Heart left ventricle (tissue), 16 donors: Measurements from ENCODE around the gene SLC25A21. TPM values are rescaled to one million over a fixed set of nuclear protein-coding genes. Genes with fewer than 3 reads are reported as not detected.
A peak's percentile ranks its signal among the peaks of the same experiment; 100 is the strongest.

Experiments used
- ATAC-seq, 4 donors: fragments of 200-7000 bp; cut with Tn5 transposase; one replicate each; pipeline ENCODE4 v1.9.1; 2020 to 2022; ENCODE audit warnings: moderate library complexity in 4 of 4, mild to moderate bottlenecking in 3 of 4, moderate number of reproducible peaks in 1 of 4
- DNase-seq, 5 donors: peaks; one replicate each; pipeline ENCODE4 v3.0.0-alpha.2; 2020
- H3K27ac ChIP-seq, 12 donors: fragments of 200-600 bp; sonication (generic) in 4 of 12; one replicate each; pipeline versions ENCODE4 v1.5.0 to v1.8.0; 2016 to 2022; ENCODE audit warnings: mild to moderate bottlenecking in 2 of 12
- H3K27me3 ChIP-seq, 9 donors: fragments of 200-600 bp; sonication (generic) in 2 of 9; one replicate each; pipeline versions ENCODE4 v1.5.1 to v1.8.0; 2016 to 2022; ENCODE audit warnings: mild to moderate bottlenecking in 3 of 9
- H3K36me3 ChIP-seq, 9 donors: fragments of 200-600 bp; sonication (generic) in 2 of 9; one replicate each; pipeline versions ENCODE4 v1.5.0 to v1.8.0; 2018 to 2022; ENCODE audit warnings: mild to moderate bottlenecking in 2 of 9
- H3K4me1 ChIP-seq, 12 donors: fragments of 200-600 bp; sonication (generic) in 4 of 12; one replicate each; pipeline versions ENCODE4 v1.5.0 to v1.8.0; 2016 to 2022; ENCODE audit warnings: mild to moderate bottlenecking in 3 of 12
- H3K4me3 ChIP-seq, 12 donors: fragments of 200-600 bp; sonication (generic) in 4 of 12; one replicate each; pipeline versions ENCODE4 v1.5.0 to v1.8.0; 2017 to 2022; ENCODE audit warnings: mild to moderate bottlenecking in 9 of 12, moderate library complexity in 4 of 12
- H3K9me3 ChIP-seq, 12 donors: fragments of 200-600 bp; sonication (generic) in 4 of 12; one replicate each; pipeline versions ENCODE4 v1.5.0 to v1.8.0; 2016 to 2022; ENCODE audit warnings: mild to moderate bottlenecking in 1 of 12
- CTCF ChIP-seq, 12 donors: fragments of 200-600 bp; sonication (generic) in 4 of 12; IDR thresholded peaks; one replicate each; pipeline versions ENCODE4 v1.5.0 to v1.8.0; 2018 to 2022; ENCODE audit warnings: antibody characterized with exemption in 12 of 12, mild to moderate bottlenecking in 5 of 12
- POLR2A ChIP-seq, 2 donors: fragments of 450-650 bp; IDR thresholded peaks; one replicate each; pipeline ENCODE4 v1.6.1; 2017; ENCODE audit warnings: antibody characterized with exemption in 2 of 2, mild to moderate bottlenecking in 2 of 2, moderate library complexity in 2 of 2
- WGBS, 4 donors: extraction: QIAGEN DNeasy Blood & Tissue Kit in 2 of 4; methylation state at CpG; one replicate each; pipeline versions ENCODE4 v1.1.5 to v1.1.7; 2013 to 2018; 5-methylcytosine and 5-hydroxymethylcytosine counted together
- intact Hi-C, 10 donors: fragments of 100-400 bp; cut with DNase I; formaldehyde crosslinking; loops; one replicate each; pipeline versions ENCODE4 v1.11.1 to v1.14.2; 2022
- polyA plus RNA-seq, 2 donors: library from polyadenylated mRNA; stranded (reverse); fragments of 200-250 nt; gene quantifications; one replicate each; pipeline ENCODE4 v1.2.3, GENCODE V29; 2013
- total RNA-seq, 9 donors: library from RNA; depleted of rRNA in 2 of 9; stranded (reverse); fragments of >200 nt in 2 of 9; fragmentation: NEBNext Ultra II Directional in 3 of 9; extraction: Animal tissue kit (Norgen Biotek cat#: 25700) in 3 of 9; gene quantifications; one replicate each; pipeline versions ENCODE4 v1.1.0 to v1.2.4, GENCODE V29; 2016 to 2023
- donor health status: ischemic (EF 13 %, LVEDD 7.1; RV severe dilation, severe dysfunction).
- donor health status: healthy with polysubstance abuse.
- donor health status: DM: no; HTN: yes; CAD: no.
- donor health status: DM: no; HTN: no; CAD: no.
- donor health status: ischemic (EF 25% LVEDD 6.9; RV normal size, moderate dysfunction).
- donor health status: ischemic (EF 25% LVEDD 5.7; RV mildly dilated, moderate dysfunction).
- donor health status: healthy.
- donor health status: DM: yes; HTN: yes; CAD: no.
- donor health status: ischemic (EF 35%, LVEDD 5.7; RV mildly dilated, moderate dysfunction).
- donor health status: nonischemic (EF 11% LVEDD 7.7; RV severe dilation, severe dysfunction).
- donor health status: DM: yes; HTN: yes; CAD: no.
- donor health status: PGD.
- donor health status: ischemic (EF 29% LVEDD 5.4; RV normal size, mild dysfunction).
- donor health status: nonischemic (EF 23%, LVEDD 6.1; RV moderate dilation, normal function).

Gene SLC25A21
- total and polyA plus RNA-seq, 11 donors = 0.12 to 1.6 (median 0.24) TPM; not detected in 1

- Histone ChIP-seq H3K27me3 (peaks cover 0 to 20% (median 0%) of the 10 kb centered on the region in 9 donors), H3K27ac (no peak overlapping the region), H3K9me3 (no peaks in the 10 kb centered on the region), H3K4me3 (no peak overlapping the region), H3K4me1 (no peaks in the 10 kb centered on the region), H3K36me3 (no peaks in the 10 kb centered on the region)
- TF ChIP-seq POLR2A (IDR thresholded peaks at IDR 0.05) = no peak
- TF ChIP-seq CTCF (IDR thresholded peaks at IDR 0.05) = no peak
- intact Hi-C loops = loop anchor here in 4 of 10 donors (10.0 kb wide), 4 partner anchors 197 to 393 kb away; no protein-coding TSS in a partner anchor
- DNase-seq (no peak), ATAC-seq (no peak)
- WGBS, 4 donors = 83 to 95% (median 85%) methylated on average over 1 of the region's 1 CpG
Measured at GRCh38 chr14:36947362-36947761, 225.0 kb downstream of the SLC25A21 start.

GRCh38 chr14:36946872-36947271 is 225.5 kb downstream of the SLC25A21 start:
- intact Hi-C loops = loop anchor here in 4 of 10 donors (10.0 kb wide), 4 partner anchors 198 to 392 kb away; no protein-coding TSS in a partner anchor
- Histone ChIP-seq H3K36me3 (no peaks in the 10 kb centered on the region), H3K4me1 (no peaks in the 10 kb centered on the region), H3K9me3 (no peaks in the 10 kb centered on the region), H3K27ac (no peak overlapping the region), H3K27me3 (peaks cover 0 to 20% (median 0%) of the 10 kb centered on the region in 9 donors), H3K4me3 (no peak overlapping the region)
- TF ChIP-seq CTCF (IDR thresholded peaks at IDR 0.05) = no peak
- no peak for ATAC-seq
- DNase-seq = no peak
- 94 to 97% (median 95%) methylated on average over 1 of the region's 1 CpG for WGBS, 4 donors

- H3K4me3 ChIP-seq = no peak overlapping the region
- no peaks in the 10 kb centered on the region for H3K4me1 ChIP-seq
- H3K27ac ChIP-seq = no peak overlapping the region
- DNase-seq = no peak
- no peaks in the 10 kb centered on the region for H3K9me3 ChIP-seq
- no peak for ATAC-seq
- intact Hi-C loops = loop anchor here in 8 of 10 donors (5.0 to 10.0 kb wide), 7 partner anchors 200 to 392 kb away; no protein-coding TSS in a partner anchor
- H3K36me3 ChIP-seq = no peaks in the 10 kb centered on the region
- H3K27me3 ChIP-seq = peaks cover 0 to 20% (median 0%) of the 10 kb centered on the region in 9 donors
- no peak for TF ChIP-seq CTCF (IDR thresholded peaks at IDR 0.05)
- no peak for TF ChIP-seq POLR2A (IDR thresholded peaks at IDR 0.05)
- 78 to 86% (median 80%) methylated on average over 5 of the region's 5 CpGs for WGBS, 4 donors
Measured at GRCh38 chr14:36944307-36945010, 227.9 kb downstream of the SLC25A21 start.

- Histone ChIP-seq H3K4me3 (no peak overlapping the region), H3K27me3 (peaks cover 0 to 14% (median 0%) of the 10 kb centered on the region in 9 donors), H3K27ac (no peak overlapping the region), H3K4me1 (no peaks in the 10 kb centered on the region), H3K9me3 (no peaks in the 10 kb centered on the region), H3K36me3 (no peaks in the 10 kb centered on the region)
- DNase-seq (no peak), ATAC-seq (no peak)
- WGBS, 4 donors = 72 to 81% (median 75%) methylated on average over 4 of the region's 4 CpGs
- TF ChIP-seq POLR2A (IDR thresholded peaks at IDR 0.05) (no peak), CTCF (IDR thresholded peaks at IDR 0.05) (peak in 2 of 12 donors; percentile 16 to 30)
- intact Hi-C loops = loop anchor here (2.0 to 10.0 kb wide), 9 partner anchors 202 to 390 kb away; no protein-coding TSS in a partner anchor
Measured at GRCh38 chr14:36942522-36943245, 229.7 kb downstream of the SLC25A21 start.
